GDM1 (cell line): Measurements from ENCODE around the gene IDE.

Experiments
- DNase-seq: peaks from one replicate; lab custom pipeline; 2025; lab: John Stamatoyannopoulos, UW

Gene IDE

GRCh38 chr10:92567952-92568600, 5.8 kb downstream of the IDE start:
- no peak for DNase-seq

- no peak for DNase-seq
Measured at GRCh38 chr10:92562424-92562823, 11.5 kb downstream of the IDE start.

GRCh38 chr10:92559046-92559445, 14.8 kb downstream of the IDE start:
- DNase-seq: no peak

- no peak for DNase-seq
Measured at GRCh38 chr10:92553959-92554358, 19.9 kb downstream of the IDE start.

GRCh38 chr10:92552310-92552709, 21.6 kb downstream of the IDE start:
- DNase-seq: no peak

- no peak for DNase-seq
Measured at GRCh38 chr10:92550924-92551323, 23.0 kb downstream of the IDE start.

- no peak for DNase-seq
Measured at GRCh38 chr10:92547676-92548075, 26.2 kb downstream of the IDE start.

- DNase-seq: no peak
Measured at GRCh38 chr10:92545556-92545955, 28.3 kb downstream of the IDE start.

- DNase-seq: peak; percentile 54
Measured at GRCh38 chr10:92544296-92544695, 29.6 kb downstream of the IDE start.

- no peak for DNase-seq
Measured at GRCh38 chr10:92542458-92542857, 31.4 kb downstream of the IDE start.

- no peak for DNase-seq
Measured at GRCh38 chr10:92541583-92541982, 32.3 kb downstream of the IDE start.

GRCh38 chr10:92538231-92538958, 35.5 kb downstream of the IDE start:
- DNase-seq: no peak

- no peak for DNase-seq
Measured at GRCh38 chr10:92530891-92531535, 42.9 kb downstream of the IDE start.

- no peak for DNase-seq
Measured at GRCh38 chr10:92530421-92530820, 43.5 kb downstream of the IDE start.

GRCh38 chr10:92527716-92528115, 46.2 kb downstream of the IDE start:
- DNase-seq: no peak

- DNase-seq: no peak
Measured at GRCh38 chr10:92523639-92524038, 50.3 kb downstream of the IDE start.

- peak; percentile 58 for DNase-seq
Measured at GRCh38 chr10:92517034-92517655, 56.7 kb downstream of the IDE start.

GRCh38 chr10:92508866-92509265, 65.0 kb downstream of the IDE start:
- DNase-seq: no peak

- DNase-seq: no peak
Measured at GRCh38 chr10:92506336-92506735, 67.6 kb downstream of the IDE start.

- DNase-seq: no peak
Measured at GRCh38 chr10:92505044-92505443, 68.8 kb downstream of the IDE start.

GRCh38 chr10:92502296-92502808, 71.5 kb downstream of the IDE start:
- DNase-seq: no peak

- DNase-seq: no peak
Measured at GRCh38 chr10:92493362-92493761, 80.5 kb downstream of the IDE start.
